Endothelial cell of umbilical vein (primary cell): ENCODE data around the gene ZBTB43.

Experiments
- CTCF ChIP-seq, 2 donors: IDR thresholded peaks; 1 replicate in 1 of 2; 2 replicates in 1 of 2; pipeline ENCODE4 v1.5.1; 2011; ENCODE audit warnings: low read length in 2 of 2, mild to moderate bottlenecking in 2 of 2, moderate library complexity in 2 of 2, control low read depth in 1 of 2, inconsistent platforms in 1 of 2, low read depth in 1 of 2; ENCODE audit not compliant: insufficient read depth in 1 of 2; ENCODE audit errors: extremely low read depth in 1 of 2
- GATA2 ChIP-seq: IDR thresholded peaks from 2 replicates; pipeline ENCODE4 v1.7.0; 2011; ENCODE audit warnings: low read depth, mild to moderate bottlenecking, moderate library complexity, mixed read lengths, low read length; ENCODE audit not compliant: insufficient read length, insufficient read depth

- no peak for TF ChIP-seq CTCF (IDR thresholded peaks at IDR 0.05; ENCODE audit: extremely low read depth in 1 of 2, insufficient read depth in 1 of 2, low read depth in 1 of 2, low read length in 2 of 2)
- TF ChIP-seq GATA2 = no peak
Observed at GRCh38 chr9:126756876-126757415, 47.9 kb upstream of the ZBTB43 start.
